Type B pancreatic cell (in vitro differentiated cells): Measurements from ENCODE around the gene CBFA2T3. TPM values are rescaled to one million over a fixed set of nuclear protein-coding genes. Genes with fewer than 3 reads are reported as not detected.

Experiments
- DNase-seq: peaks from one replicate; pipeline ENCODE4 v3.0.0; 2021; ENCODE audit warnings: mixed read lengths; ENCODE audit not compliant: unreplicated experiment; ENCODE audit errors: extremely low spot score
- H3K27ac Mint-ChIP-seq: 2 replicates; pipeline ENCODE4 v1.8.0; 2021; ENCODE audit warnings: mild to moderate bottlenecking, mixed read lengths
- H3K27me3 Mint-ChIP-seq: 2 replicates; pipeline ENCODE4 v1.8.0; 2021; ENCODE audit warnings: mixed read lengths
- H3K36me3 Mint-ChIP-seq: 2 replicates; pipeline ENCODE4 v1.8.0; 2021; ENCODE audit warnings: mixed read lengths
- H3K4me1 Mint-ChIP-seq: one replicate; pipeline ENCODE4 v1.8.0; 2021; ENCODE audit warnings: mixed read lengths; ENCODE audit not compliant: unreplicated experiment
- H3K4me3 Mint-ChIP-seq: 2 replicates; pipeline ENCODE4 v1.8.0; 2021; ENCODE audit warnings: mild to moderate bottlenecking, mixed read lengths
- H3K9me3 Mint-ChIP-seq: 2 replicates; pipeline ENCODE4 v1.8.0; 2021; ENCODE audit warnings: mixed read lengths
- total RNA-seq: library from RNA; stranded (reverse); gene quantifications from 2 replicates; pipeline ENCODE4 v1.2.1, GENCODE V29; 2021; ENCODE audit warnings: low replicate concordance
- TF ChIP-seq, protein P1 (sequence below): fragments of 200-600 bp; sonication (generic); conservative IDR thresholded peaks from 2 replicates; pipeline ENCODE4 v1.5.0; 2021; ENCODE audit warnings: antibody characterized with exemption, mild to moderate bottlenecking

Gene CBFA2T3
- total RNA-seq, 1 donor from 2014 or later: 8.9 TPM

GRCh38 chr16:88968589-88969280 lies 8.3 kb downstream of the CBFA2T3 start:
- Mint-ChIP-seq H3K9me3 (no peaks in the 10 kb centered on the region), H3K36me3 (no peaks in the 10 kb centered on the region), H3K27ac (no peak overlapping the region), H3K4me3 (no peak overlapping the region), H3K4me1 (no peaks in the 10 kb centered on the region), H3K27me3 (peaks cover 7% of the 10 kb centered on the region)
- DNase-seq: no peak
- TF ChIP-seq, protein P1, sequence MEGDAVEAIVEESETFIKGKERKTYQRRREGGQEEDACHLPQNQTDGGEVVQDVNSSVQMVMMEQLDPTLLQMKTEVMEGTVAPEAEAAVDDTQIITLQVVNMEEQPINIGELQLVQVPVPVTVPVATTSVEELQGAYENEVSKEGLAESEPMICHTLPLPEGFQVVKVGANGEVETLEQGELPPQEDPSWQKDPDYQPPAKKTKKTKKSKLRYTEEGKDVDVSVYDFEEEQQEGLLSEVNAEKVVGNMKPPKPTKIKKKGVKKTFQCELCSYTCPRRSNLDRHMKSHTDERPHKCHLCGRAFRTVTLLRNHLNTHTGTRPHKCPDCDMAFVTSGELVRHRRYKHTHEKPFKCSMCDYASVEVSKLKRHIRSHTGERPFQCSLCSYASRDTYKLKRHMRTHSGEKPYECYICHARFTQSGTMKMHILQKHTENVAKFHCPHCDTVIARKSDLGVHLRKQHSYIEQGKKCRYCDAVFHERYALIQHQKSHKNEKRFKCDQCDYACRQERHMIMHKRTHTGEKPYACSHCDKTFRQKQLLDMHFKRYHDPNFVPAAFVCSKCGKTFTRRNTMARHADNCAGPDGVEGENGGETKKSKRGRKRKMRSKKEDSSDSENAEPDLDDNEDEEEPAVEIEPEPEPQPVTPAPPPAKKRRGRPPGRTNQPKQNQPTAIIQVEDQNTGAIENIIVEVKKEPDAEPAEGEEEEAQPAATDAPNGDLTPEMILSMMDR: no peak

DNA sequence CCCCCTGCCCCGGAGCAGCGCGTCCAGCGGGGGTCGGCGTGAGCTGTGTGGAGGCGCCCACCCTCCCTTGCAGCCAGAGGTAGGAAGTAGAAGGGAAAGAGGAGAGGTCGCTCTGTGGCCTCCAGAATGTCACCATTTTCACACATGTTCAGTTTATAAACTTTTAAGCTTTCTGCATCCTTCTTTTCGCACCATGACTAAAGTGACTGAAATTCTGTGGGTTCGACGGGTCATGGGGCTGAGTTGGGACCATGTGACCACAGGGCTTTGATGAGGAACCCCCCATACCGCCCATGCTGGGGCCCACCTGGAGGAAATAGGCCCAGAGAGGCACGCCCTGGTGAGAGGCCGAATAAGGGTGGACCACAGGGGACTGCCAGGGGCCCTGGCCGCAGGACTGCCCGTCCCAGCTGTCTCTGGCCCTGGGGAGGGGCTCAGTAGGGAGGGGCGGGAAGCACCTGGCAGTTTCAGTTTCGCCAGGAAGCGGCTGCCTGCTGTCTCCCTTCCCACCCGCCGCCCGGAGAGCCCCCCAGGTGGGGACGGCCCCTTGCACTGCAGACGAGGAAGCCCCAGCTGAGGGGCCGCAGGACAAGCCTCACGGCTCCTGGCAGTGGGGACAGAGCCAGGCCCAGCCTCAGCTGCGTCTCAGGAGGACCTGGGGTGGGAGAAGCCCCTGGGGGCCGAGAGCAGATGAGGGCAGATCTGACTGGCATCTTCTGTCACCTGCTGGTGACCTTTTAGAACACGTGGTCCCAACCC lies 9.0 kb downstream of the CBFA2T3 start:
- Mint-ChIP-seq H3K4me3 (no peak overlapping the region), H3K9me3 (no peaks in the 10 kb centered on the region)

DNA sequence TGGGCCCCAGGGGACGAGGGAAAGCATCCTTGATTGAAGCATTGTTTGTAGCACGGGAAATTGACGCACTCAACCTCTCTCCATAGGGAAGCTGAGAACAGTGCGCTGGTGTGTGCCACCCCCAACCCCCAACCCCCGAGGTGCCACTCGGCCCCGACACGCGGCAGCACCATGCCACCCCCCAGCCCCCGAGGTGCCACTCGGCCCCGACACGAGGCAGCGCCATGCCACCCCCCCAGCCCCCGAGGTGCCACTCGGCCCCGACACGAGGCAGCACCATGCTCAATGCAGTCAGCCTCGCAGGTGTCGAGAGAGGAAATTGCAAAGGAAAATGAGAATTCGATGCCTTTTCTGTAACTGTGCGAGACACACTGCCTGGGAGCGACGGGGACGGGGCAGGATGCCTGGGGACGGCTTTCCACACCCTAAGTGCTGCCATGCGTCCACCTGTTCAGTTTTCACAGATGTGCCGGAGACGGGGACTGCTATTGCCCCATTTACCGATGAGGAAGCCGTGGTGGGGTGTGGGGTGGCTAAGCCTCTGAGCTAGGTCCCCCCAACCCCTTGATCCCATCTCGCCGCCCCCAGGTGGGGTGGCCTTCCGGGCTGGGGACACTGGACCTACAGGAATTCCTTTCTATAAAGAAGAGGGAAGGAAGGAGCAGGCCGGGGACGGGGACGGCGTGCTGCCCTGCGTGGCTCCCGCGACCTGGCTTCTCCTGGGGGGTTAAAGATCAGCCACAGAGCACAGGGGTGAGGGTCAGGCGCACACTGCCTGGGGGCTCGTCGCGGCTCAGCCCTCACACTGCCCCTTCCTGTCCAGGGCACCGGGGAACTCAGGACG lies 9.8 kb downstream of the CBFA2T3 start:
- DNase-seq: no peak
- no peaks in the 10 kb centered on the region for H3K4me1 Mint-ChIP-seq
- no peak overlapping the region for H3K4me3 Mint-ChIP-seq
- no peaks in the 10 kb centered on the region for H3K9me3 Mint-ChIP-seq
- TF ChIP-seq, protein P1: no peak
- no peaks in the 10 kb centered on the region for H3K36me3 Mint-ChIP-seq
- H3K27me3 Mint-ChIP-seq: peaks cover 4% of the 10 kb centered on the region
- no peak overlapping the region for H3K27ac Mint-ChIP-seq

More for the DNA sequence above, 9.0 kb downstream of the CBFA2T3 start:
- Mint-ChIP-seq H3K27ac (no peak overlapping the region), H3K27me3 (peaks cover 7% of the 10 kb centered on the region), H3K4me1 (no peaks in the 10 kb centered on the region), H3K36me3 (no peaks in the 10 kb centered on the region)
- DNase-seq: no peak
- TF ChIP-seq, protein P1: no peak

- TF ChIP-seq, protein P1: no peak
- no peak overlapping the region for H3K4me3 Mint-ChIP-seq
- DNase-seq: no peak
- H3K27me3 Mint-ChIP-seq: peaks cover 8% of the 10 kb centered on the region
- H3K27ac Mint-ChIP-seq: no peak overlapping the region
- H3K4me1 Mint-ChIP-seq: no peaks in the 10 kb centered on the region
- no peaks in the 10 kb centered on the region for H3K9me3 Mint-ChIP-seq
- H3K36me3 Mint-ChIP-seq: no peaks in the 10 kb centered on the region
Observed at GRCh38 chr16:88965826-88966480, 11.1 kb downstream of the CBFA2T3 start.

GRCh38 chr16:88965411-88965810 lies 11.6 kb downstream of the CBFA2T3 start:
- peaks cover 9% of the 10 kb centered on the region for H3K27me3 Mint-ChIP-seq

More at GRCh38 chr16:88965411-88965810, 11.6 kb downstream of the CBFA2T3 start:
- TF ChIP-seq, protein P1: no peak
- Mint-ChIP-seq H3K27ac (no peak overlapping the region), H3K36me3 (no peaks in the 10 kb centered on the region), H3K9me3 (no peaks in the 10 kb centered on the region), H3K4me1 (no peaks in the 10 kb centered on the region), H3K4me3 (no peak overlapping the region)
- no peak for DNase-seq
